GM03348 (cell line): ENCODE results near the gene KLLN.
A peak's percentile ranks its signal among the peaks of the same experiment; 100 is the strongest.
"Not testable (repeated sequence)": the region's sequence is repeated elsewhere in the genome, so short reads cannot be mapped to it uniquely, and the experiment has no call there.

Experiments
- DNase-seq: peaks from one replicate; pipeline ENCODE4 v3.0.0; 2012; ENCODE audit warnings: low spot score

Gene KLLN, protein sequence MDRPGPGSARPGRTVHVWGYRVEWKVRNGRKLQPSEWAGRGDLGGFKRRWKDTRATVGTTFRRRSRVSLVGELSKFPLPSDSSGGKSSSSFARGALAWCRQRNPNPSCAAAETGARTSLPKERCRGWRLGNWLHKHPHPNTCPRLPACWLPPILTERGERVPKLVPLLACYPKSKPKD

GRCh38 chr10:87863053-87863943, at the start of gene KLLN, which contains the start of gene PTEN:
KLLN (minus strand) TSS chr10:87863533; CDS start chr10:87862487, 1,046 bp downstream.
PTEN (plus strand) TSS chr10:87863625; CDS start chr10:87864470, 845 bp downstream.
- DNase-seq = peak; percentile 91

- DNase-seq = not testable (repeated sequence)
Observed at GRCh38 chr10:87903396-87903795, 40.1 kb upstream of the KLLN start.

DNA sequence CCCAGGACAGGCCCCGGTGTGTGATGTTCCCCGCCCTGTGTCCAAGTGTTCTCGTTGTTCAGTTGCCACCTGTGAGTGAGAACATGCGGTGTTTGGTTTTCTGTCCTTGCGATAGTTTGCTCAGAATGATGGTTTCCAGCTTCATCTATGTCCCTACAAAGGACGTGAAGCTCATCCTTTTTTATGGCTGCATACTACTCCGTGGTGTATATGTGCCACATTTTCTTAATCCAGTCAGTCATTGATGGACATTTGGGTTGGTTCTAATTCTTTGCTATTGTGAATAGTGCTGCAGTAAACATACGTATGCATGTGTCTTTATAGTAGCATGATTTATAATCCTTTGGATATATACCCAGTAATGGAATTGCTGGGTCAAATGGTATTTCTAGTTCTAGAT, 34.6 kb upstream of the KLLN start:
- DNase-seq = not testable (repeated sequence)

- no peak for DNase-seq
Observed at GRCh38 chr10:87896216-87896615, 32.9 kb upstream of the KLLN start.

DNA sequence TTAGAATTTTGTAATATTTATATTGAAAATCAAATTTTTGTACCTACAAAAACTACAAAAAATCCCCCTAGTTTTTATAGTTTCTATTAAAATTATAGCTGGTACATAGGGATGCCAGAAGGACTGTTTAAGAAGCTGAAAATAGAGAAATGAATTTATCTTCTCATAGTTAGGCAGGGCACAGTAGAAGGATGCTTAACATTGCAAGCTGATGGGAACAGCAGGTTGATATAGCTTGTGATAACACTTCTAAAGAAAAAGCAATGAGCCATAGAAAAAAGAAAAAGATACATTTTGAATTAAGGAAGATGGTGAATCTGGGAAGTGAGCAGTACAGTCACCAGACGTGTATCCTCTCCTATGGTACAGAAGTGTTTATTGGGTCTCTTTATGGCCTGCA, 32.1 kb upstream of the KLLN start:
- DNase-seq = no peak

DNA sequence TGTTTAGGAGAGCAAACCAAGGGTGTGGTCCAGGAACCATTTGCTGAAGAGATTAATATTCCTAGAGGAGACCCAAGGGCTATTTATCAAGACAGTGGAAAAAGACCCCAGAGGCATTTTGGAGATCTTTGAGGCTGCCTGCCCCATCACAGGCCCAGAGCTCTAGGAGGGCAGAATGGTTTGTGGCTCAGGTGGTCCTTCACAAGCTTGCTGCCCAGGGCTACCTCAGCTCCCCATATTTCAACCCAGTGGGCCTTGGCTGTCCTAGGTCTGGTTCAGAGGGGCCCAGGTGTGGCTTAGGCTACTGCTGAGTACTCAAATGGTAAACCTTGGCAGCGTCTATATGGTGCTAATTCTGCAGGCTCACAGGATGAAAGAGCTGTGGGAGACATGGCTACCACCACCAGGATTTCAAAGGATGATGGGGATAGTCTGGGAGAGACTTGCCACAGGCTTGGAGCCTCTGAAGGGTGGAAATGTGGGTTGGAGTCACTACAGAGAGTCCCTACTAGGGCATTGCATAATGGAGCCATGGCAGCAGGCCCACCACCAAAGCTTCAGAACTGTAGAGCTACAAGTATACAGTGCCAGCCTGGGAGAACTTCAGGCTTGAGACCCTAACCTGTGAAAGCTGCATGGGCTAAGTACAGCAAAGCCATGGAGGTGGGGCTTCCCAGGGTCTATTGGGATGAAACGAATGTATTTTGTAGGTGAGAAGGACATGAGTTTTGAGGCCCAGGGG, 24.4 kb upstream of the KLLN start:
- DNase-seq = no peak

DNA sequence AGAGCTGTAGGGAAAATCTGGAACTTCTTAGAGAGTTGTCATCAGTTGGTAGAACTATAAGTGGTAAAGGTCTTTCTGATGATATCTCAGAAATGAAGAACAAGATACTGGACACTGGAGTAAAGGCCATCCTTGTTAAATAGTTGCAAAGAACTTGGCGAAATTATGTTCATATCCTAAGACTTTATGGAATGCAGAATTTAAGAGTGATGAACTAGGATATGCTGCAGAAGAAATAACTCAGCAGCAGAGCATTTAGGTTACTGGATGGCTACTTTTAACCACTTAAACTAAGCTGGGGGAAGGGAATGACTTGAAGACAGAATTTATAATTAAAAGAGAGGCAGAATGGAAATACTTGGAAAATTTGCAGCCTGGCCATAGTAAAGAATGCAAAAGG, 23.8 kb upstream of the KLLN start:
- no peak for DNase-seq

DNA sequence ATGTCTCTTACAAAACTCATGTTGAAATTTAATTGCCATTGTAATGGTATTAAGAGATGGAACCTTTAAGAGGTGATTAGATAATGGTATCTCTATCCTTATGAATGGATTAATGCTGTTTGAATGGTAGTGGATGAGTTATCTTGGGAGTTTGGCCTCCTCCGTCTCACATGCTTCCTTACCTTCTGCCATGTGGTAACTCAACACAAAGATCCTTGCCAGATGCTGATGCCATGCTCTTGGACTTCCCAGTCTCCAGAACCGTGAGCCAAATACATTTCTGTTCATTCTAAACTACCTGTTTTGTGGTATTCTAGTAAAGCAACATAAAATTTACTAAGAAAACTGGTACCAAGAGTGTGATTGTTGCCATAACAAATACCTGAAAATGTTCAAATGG, 23.3 kb upstream of the KLLN start:
- DNase-seq = no peak

DNA sequence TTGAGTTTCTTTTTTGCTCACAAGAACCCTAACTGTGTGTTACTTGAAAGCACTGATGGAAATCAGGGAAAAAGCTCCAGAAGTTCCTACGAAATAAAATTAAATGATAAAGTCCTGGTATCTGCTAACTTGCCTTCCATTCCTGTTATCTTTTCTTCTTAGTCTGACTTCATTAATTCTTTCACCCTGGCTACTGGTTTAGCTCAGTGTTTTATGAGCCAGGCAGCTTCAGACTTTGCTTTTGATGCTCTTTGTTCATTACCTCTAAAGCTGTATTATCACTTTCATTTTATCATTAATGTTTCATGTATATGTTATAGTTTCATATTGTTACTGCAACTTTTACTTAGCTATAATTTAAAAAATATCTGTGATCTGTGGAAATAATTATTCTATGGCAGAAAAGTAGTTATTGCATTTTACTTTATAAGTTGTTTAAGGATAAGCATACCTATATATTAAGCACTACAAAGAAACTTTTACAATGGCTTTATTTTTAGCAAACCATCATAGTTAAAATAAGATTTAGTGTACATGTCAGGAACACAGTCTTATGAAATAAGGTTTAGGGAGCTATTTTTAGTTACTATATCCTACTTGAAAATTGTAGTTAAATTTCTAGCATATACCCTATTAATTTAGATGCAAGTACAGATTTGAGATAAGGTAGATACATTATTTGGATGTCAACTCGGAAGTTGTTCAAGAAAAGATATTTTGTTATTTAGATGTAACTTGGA, 19.4 kb upstream of the KLLN start:
- DNase-seq = no peak

- not testable (repeated sequence) for DNase-seq
Observed at GRCh38 chr10:87881373-87882059, 18.2 kb upstream of the KLLN start.

- DNase-seq = no peak
Observed at GRCh38 chr10:87880336-87880735, 17.0 kb upstream of the KLLN start.

DNA sequence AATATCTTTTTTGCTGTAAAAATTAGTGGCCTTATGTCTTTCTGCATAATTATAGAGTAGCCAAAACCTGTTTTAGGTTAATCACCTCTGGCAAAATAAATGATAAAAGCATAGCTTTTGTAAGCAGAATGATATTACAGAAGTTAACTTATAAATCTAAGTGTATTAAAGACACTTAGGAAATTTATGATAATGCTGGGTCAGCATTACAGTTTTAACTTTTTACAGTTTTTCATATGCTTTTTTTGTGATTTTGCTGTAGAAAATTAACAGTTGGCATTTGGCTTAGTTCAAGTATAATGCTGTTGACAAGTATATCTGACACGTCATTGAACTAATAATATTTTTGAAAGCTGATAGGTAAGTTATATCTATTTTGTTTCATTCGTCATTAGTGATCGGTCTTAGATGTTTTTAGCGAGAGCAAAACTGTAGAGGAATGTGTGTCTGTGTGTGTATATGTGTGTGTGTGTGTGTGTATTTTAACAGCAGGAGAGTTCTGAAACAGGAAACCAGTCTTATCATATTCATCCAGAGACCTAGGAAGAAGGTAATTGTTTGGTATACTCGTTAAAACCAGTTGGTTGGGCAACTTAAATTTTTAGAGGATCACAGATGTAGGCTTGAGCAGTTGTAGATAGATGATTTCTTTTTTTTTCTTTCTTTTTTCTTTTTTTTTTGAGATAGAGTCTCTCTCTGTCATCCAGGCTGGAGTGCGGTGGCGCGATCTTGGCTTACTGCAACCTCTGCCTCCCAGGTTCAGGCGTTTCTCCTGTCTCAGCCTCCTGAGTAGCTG, 15.5 kb upstream of the KLLN start:
- DNase-seq = no peak

DNA sequence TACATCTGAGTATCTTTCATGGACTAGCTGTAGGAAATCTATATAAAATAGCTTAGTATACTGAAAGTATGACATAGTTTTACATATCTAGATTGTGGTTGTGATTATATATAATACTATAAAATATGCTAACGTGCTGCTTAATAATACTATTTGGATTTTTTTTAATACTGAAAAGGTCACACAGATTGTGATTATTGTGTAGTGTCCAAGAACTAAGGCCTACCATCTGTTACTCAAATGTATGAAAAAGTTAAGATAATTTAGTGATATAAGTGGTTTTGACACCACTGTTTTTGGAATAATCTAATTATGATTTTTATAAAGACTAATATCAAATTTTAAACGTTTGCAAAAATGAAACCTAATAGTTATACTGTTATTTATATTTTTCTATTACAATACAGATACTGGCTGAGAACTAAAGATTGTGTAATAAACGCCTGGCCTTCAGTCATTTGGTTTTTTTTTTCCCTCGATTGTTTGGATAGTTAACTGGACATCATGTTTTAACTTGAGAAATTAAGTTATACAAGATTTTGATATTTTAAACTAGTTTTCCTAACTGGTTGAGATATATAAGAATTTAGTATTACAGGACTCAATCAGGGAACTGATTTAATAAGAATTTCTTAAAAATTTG, 12.7 kb upstream of the KLLN start:
- no peak for DNase-seq

DNA sequence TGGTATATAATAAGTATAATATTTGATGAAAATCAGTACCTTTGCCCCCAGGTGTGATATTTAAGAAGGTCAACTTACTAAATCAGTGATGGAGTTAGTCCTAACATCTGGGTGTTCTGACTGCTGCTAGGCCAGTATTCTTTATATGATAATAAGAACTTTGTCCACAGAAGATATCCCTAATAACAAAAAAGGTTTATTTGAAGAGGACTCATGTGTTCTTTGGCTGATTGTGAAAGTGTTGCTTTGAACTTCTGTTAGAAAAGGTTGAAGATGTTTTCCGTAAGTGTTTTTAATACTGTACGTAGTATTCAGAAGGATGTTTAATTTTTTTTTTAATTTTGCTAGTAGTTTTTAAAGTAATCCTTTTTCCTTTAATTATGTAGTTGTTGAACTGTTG, 10.3 kb upstream of the KLLN start:
- DNase-seq = no peak

DNA sequence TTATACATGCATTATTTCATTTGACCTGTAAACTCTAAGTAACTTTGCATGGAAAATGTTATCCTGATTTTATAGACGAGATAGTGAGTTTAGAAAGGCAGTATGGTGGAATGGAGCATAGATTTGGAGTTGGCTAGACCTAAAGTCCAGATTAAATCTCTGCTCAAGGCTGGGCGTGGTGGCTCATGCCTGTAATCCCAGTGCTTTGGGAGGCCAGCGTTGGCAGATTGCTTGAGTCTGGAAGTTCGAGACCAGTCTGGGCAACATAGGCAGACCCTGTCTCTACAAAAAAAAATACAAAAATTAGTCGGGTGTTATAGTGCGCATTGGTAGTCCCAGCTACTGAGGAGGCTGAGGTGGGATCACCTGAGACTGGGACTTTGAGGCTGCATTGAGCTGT, 9.5 kb upstream of the KLLN start:
- no peak for DNase-seq

DNA sequence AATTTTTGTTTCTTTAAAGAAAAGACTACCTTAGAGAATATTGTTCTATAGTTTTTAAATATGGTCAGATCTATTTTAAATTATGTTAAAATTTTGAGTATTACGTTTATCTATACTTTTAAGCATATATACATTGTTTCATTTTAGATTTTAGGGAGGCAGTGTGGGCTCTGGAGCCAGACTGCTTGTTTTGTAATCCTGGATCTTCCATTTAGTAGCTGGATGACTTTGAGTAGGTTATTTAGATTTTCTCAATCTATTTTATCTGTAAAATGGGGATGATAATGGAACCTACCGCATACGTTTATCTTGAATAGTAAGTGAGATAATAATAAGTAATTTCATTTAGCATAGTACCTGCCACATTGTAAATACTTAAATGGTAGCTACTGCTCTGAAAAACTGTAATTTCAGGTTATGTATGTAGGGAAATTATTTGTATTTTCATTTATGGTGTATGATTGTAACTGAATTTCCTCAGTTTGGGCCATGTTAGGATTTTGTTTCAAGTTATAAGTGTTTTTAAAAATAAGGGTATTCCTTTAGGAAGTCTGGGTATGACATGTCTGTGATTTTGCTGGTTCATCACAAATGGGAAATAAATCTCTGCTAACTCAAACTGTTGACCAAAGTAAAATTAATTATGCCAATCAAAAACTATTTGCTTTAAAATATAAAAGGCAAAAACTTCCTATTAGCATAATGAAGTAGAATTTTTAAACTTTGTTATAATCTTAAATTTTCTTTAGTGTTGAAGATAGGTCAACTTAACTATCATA, 6.6 kb upstream of the KLLN start:
- DNase-seq = no peak

DNA sequence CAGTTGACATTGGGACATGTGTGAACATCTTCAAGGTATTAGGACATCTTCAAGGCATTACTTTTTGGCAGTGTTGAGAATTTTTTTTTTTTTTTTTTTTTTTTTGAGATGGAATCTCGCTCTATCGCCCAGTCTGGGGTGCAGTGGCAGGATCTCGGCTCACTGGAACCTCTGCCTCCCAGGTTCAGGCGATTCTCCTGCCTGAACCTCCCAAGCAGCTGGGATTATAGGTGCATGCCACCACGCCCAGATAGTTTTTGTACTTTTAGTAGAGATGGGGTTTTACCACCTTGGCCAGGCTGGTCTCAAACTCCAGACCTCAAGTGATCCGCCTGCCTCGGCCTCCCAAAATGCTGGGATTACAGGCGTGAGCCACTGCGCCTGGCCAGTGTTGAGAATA, 5.8 kb upstream of the KLLN start:
- DNase-seq = not testable (repeated sequence)

- DNase-seq = no peak
Observed at GRCh38 chr10:87868277-87868676, 4.9 kb upstream of the KLLN start.

DNA sequence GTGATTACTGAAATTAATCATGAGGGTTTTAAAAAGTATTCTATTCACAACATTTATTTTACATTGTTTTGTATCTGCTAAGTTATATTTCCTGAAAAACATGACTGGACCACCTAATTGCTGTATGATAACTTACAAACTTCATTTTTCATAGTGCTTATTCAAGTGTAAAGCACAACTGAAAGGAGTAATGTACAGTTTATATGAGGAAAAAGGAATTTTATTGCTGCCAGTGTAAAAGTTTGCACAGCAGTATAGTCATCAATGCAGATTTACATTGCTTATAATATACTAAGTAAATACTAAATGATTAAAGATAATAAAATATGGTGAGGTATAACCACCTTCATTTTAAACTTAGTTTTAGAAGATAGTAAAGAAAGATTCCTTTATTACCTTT, 4.1 kb upstream of the KLLN start:
- DNase-seq = no peak
